22Rv1 (cell line): ENCODE measurements around the gene ESYT3.

Source experiments
- H3K27ac ChIP-seq: fragments of 450-650 bp; 2 replicates; pipeline ENCODE4 v1.5.1; 2017
- CTCF ChIP-seq: fragments of 450-650 bp; IDR thresholded peaks from 2 replicates; pipeline ENCODE4 v1.5.1; 2017; ENCODE audit warnings: mild to moderate bottlenecking
- ZFX ChIP-seq: fragments of 450-650 bp; IDR thresholded peaks from 2 replicates; pipeline ENCODE4 v1.6.1; 2017; ENCODE audit warnings: antibody characterized with exemption, borderline replicate concordance

The ESYT3 gene

GRCh38 chr3:138434276-138434874 is at the start of gene ESYT3:
Gene ESYT3, plus strand, starts transcription at chr3:138434616. Its CDS starts 183 bp downstream, at chr3:138434799.
- TF ChIP-seq ZFX = no peak
- TF ChIP-seq CTCF = no peak
- peak within 1 kb of the TSS; percentile 29; the same call in 1 of the 2 replicates for H3K27ac ChIP-seq

GRCh38 chr3:138384976-138385375 is 49.4 kb upstream of the ESYT3 start:
- no peak overlapping the region for H3K27ac ChIP-seq
- TF ChIP-seq CTCF (no peak), ZFX (no peak)

- TF ChIP-seq CTCF = no peak
- no peak for TF ChIP-seq ZFX
- no peak overlapping the region for H3K27ac ChIP-seq
These were observed 45.2 kb upstream of the ESYT3 start for GRCh38 chr3:138389144-138389601.

- no peak overlapping the region for H3K27ac ChIP-seq
- TF ChIP-seq ZFX (no peak), CTCF (no peak)
These were observed 44.4 kb upstream of the ESYT3 start for GRCh38 chr3:138389841-138390581.

- H3K27ac ChIP-seq = no peak overlapping the region
These were observed 43.9 kb upstream of the ESYT3 start for GRCh38 chr3:138390582-138390932.

GRCh38 chr3:138394156-138394555 is 40.3 kb upstream of the ESYT3 start:
- no peak overlapping the region for H3K27ac ChIP-seq
- TF ChIP-seq ZFX = no peak
- TF ChIP-seq CTCF = no peak

More at GRCh38 chr3:138390582-138390932, 43.9 kb upstream of the ESYT3 start:
- TF ChIP-seq CTCF (no peak), ZFX (no peak)

- H3K27ac ChIP-seq = no peak overlapping the region
- TF ChIP-seq CTCF = no peak
- no peak for TF ChIP-seq ZFX
These were observed 39.7 kb upstream of the ESYT3 start for GRCh38 chr3:138394686-138395085.
